A549 (cell line): ENCODE results near the gene PIK3R6. TPM values are rescaled to one million over a fixed set of nuclear protein-coding genes. Genes with fewer than 3 reads are reported as not detected.
A peak's percentile ranks its signal among the peaks of the same experiment; 100 is the strongest.

Source experiments
- ATAC-seq, 2 experiments: fragments of 200-7000 bp in 1 of 2; fragments of >200 bp in 1 of 2; cut with Nextera tagmentation in 1 of 2; cut with Tn5 transposase in 1 of 2; 3 replicates each; pipeline versions ENCODE4 v1.8.0 to v1.9.1; 2018 to 2020; ENCODE audit warnings: mild to moderate bottlenecking in 1 of 2, moderate library complexity in 1 of 2
- CTCF ChIA-PET: fragments of 300-600 bp; sonication (Branson Sonifier 250); formaldehyde crosslinking; extraction: SDS; loops from one replicate; lab custom pipeline; 2021; ENCODE audit warnings: antibody characterized with exemption, inconsistent platforms; lab: Yijun Ruan, JAX
- POLR2A ChIA-PET: fragments of 350-600 bp; formaldehyde crosslinking; extraction: SDS; loops from one replicate; lab custom pipeline; 2021; ENCODE audit warnings: antibody characterized with exemption, inconsistent platforms; lab: Yijun Ruan, JAX
- DNase-seq, 2 experiments: peaks; one replicate each; pipeline versions ENCODE4 v3.0.0 to v3.0.0-alpha.2; 2011 to 2016; ENCODE audit warnings: low read depth in 1 of 2, low spot score in 1 of 2
- FAIRE-seq: peaks from 2 replicates; lab custom pipeline; 2011; peaks lifted over from hg19 to GRCh38; lab: Jason Lieb, UNC
- H3K27ac ChIP-seq, 2 experiments: fragments of >200 bp; sonication (Bioruptor Twin); formaldehyde crosslinking; 3 replicates each; pipeline ENCODE4 v1.5.1; 2016 to 2017
- H3K4me1 ChIP-seq: fragments of >200 bp; sonication (Bioruptor Twin); formaldehyde crosslinking; 3 replicates; pipeline ENCODE4 v1.6.1; 2016
- H3K4me2 ChIP-seq: fragments of >200 bp; sonication (Bioruptor Twin); formaldehyde crosslinking; 3 replicates; pipeline ENCODE4 v1.6.1; 2016
- H3K4me3 ChIP-seq: fragments of >200 bp; sonication (Bioruptor Twin); formaldehyde crosslinking; 3 replicates; pipeline ENCODE4 v1.5.1; 2016
- H3K9me3 ChIP-seq: fragments of >200 bp; sonication (Bioruptor Twin); formaldehyde crosslinking; 3 replicates; pipeline ENCODE4 v1.6.1; 2016
- ATOH8 ChIP-seq: fragments of 250-450 bp; sonication (Bioruptor Pico); IDR thresholded peaks from 2 replicates; pipeline ENCODE4 v1.5.0; 2020; ENCODE audit warnings: low read depth, mild to moderate bottlenecking, moderate library complexity
- BCL3 ChIP-seq: fragments of >200 bp; sonication (Bioruptor Twin); formaldehyde crosslinking; IDR thresholded peaks from 3 replicates; pipeline ENCODE4 v1.6.1; 2016
- CBX2 ChIP-seq: fragments of 200-600 bp; sonication (generic); IDR thresholded peaks from 2 replicates; pipeline ENCODE4 v1.6.1; 2016; ENCODE audit warnings: low read depth, mild to moderate bottlenecking, borderline replicate concordance
- CBX8 ChIP-seq: fragments of 200-600 bp; sonication (generic); IDR thresholded peaks from 2 replicates; pipeline ENCODE4 v1.6.1; 2016
- CEBPB ChIP-seq, 2 experiments: fragments of >200 bp in 1 of 2; sonication (Bioruptor Twin) in 1 of 2; formaldehyde crosslinking in 1 of 2; IDR thresholded peaks; 2 replicates each; pipeline ENCODE4 v1.6.1; 2012 to 2016
- CHD2 ChIP-seq: fragments of 150-350 bp; IDR thresholded peaks from 2 replicates; pipeline ENCODE4 v1.6.1; 2014; ENCODE audit warnings: low read length; ENCODE audit not compliant: partially characterized antibody
- CTCF ChIP-seq: fragments of >200 bp; sonication (Bioruptor Twin); formaldehyde crosslinking; IDR thresholded peaks from 3 replicates; pipeline ENCODE4 v1.5.1; 2016
- EP300 ChIP-seq, 2 experiments: fragments of >200 bp; sonication (Bioruptor Twin); formaldehyde crosslinking; IDR thresholded peaks; 2 replicates in 1 of 2; 3 replicates in 1 of 2; pipeline ENCODE4 v1.6.1; 2016 to 2017
- FOSB ChIP-seq: fragments of 250-450 bp; sonication (Bioruptor Pico); IDR thresholded peaks from 2 replicates; pipeline ENCODE4 v1.5.0; 2020; ENCODE audit warnings: mild to moderate bottlenecking, moderate library complexity
- FOSL2 ChIP-seq, 2 experiments: fragments of 450-650 bp in 1 of 2; fragments of >200 bp in 1 of 2; sonication (Bioruptor Twin) in 1 of 2; formaldehyde crosslinking; IDR thresholded peaks; 2 replicates each; pipeline versions ENCODE4 v1.5.0 to v1.6.1; 2016 to 2020; ENCODE audit warnings: mild to moderate bottlenecking in 1 of 2, moderate library complexity in 1 of 2
- FOXS1 ChIP-seq: fragments of 250-450 bp; sonication (Bioruptor Pico); IDR thresholded peaks from 2 replicates; pipeline ENCODE4 v1.5.0; 2020; ENCODE audit warnings: mild to moderate bottlenecking, moderate library complexity
- HOXB13 ChIP-seq: fragments of 250-450 bp; sonication (Bioruptor Pico); IDR thresholded peaks from 2 replicates; pipeline ENCODE4 v1.5.0; 2020; ENCODE audit warnings: low read depth, mild to moderate bottlenecking, moderate library complexity
- JUN ChIP-seq, 2 experiments: fragments of >200 bp; sonication (Bioruptor Twin); formaldehyde crosslinking; IDR thresholded peaks; 2 replicates in 1 of 2; 3 replicates in 1 of 2; pipeline ENCODE4 v1.6.1; 2016 to 2017
- MAFK ChIP-seq: fragments of 450-650 bp; IDR thresholded peaks from 2 replicates; pipeline ENCODE4 v1.6.1; 2014; ENCODE audit not compliant: partially characterized antibody
- NPAS2 ChIP-seq: fragments of 250-450 bp; sonication (Bioruptor Pico); IDR thresholded peaks from 2 replicates; pipeline ENCODE4 v1.8.0; 2022; ENCODE audit warnings: mild to moderate bottlenecking, moderate library complexity, borderline replicate concordance
- NR3C1 ChIP-seq: fragments of >200 bp; sonication (Bioruptor Twin); formaldehyde crosslinking; IDR thresholded peaks from 3 replicates; pipeline ENCODE4 v1.6.1; 2017
- PHF8 ChIP-seq: fragments of 200-600 bp; sonication (generic); IDR thresholded peaks from 2 replicates; pipeline ENCODE4 v1.6.1; 2016; ENCODE audit warnings: low read depth, mild to moderate bottlenecking, antibody characterized with exemption, moderate library complexity, borderline replicate concordance
- RAD21 ChIP-seq, 2 experiments: fragments of >200 bp in 1 of 2; sonication (Bioruptor Twin) in 1 of 2; formaldehyde crosslinking in 1 of 2; IDR thresholded peaks in 1 of 2; conservative IDR thresholded peaks in 1 of 2; 2 replicates in 1 of 2; 3 replicates in 1 of 2; pipeline ENCODE4 v1.6.1; 2012 to 2018; ENCODE audit warnings: inconsistent platforms in 1 of 2
- RARB ChIP-seq: fragments of 250-450 bp; sonication (Bioruptor Pico); IDR thresholded peaks from 2 replicates; pipeline ENCODE4 v1.8.0; 2021; ENCODE audit warnings: mild to moderate bottlenecking, moderate library complexity
- RNF2 ChIP-seq: fragments of 200-600 bp; sonication (generic); IDR thresholded peaks from 2 replicates; pipeline ENCODE4 v1.6.1; 2016; ENCODE audit warnings: low read depth, mild to moderate bottlenecking, antibody characterized with exemption, moderate library complexity, borderline replicate concordance
- SMC3 ChIP-seq: fragments of >200 bp; sonication (Bioruptor Twin); formaldehyde crosslinking; IDR thresholded peaks from 3 replicates; pipeline ENCODE4 v1.6.1; 2018; ENCODE audit warnings: inconsistent platforms
- ZFP36 ChIP-seq: fragments of 450-650 bp; IDR thresholded peaks from 2 replicates; pipeline ENCODE4 v1.6.1; 2014; ENCODE audit warnings: borderline replicate concordance; ENCODE audit not compliant: partially characterized antibody
- WGBS: methylation state at CpG from one replicate; pipeline ENCODE4 v1.1.6; 2017; ENCODE audit errors: missing lambda C conversion rate; 5-methylcytosine and 5-hydroxymethylcytosine counted together
- polyA plus RNA-seq, 4 experiments: library from polyadenylated mRNA; depleted of rRNA in 3 of 4; stranded (reverse); fragments of >200 nt; fragmentation: RNase III in 1 of 4; extraction: RNeasy Plus Mini Kit Qiagen cat#74134 plus additional on column Dnase treatment in 1 of 4; gene quantifications; 2 replicates in 3 of 4; 3 replicates in 1 of 4; pipeline ENCODE4 v1.2.3, GENCODE V29; 2011 to 2017
- TF ChIP-seq, protein P1 (sequence below): fragments of >200 bp; sonication (Bioruptor Twin); formaldehyde crosslinking; IDR thresholded peaks from 2 replicates; pipeline ENCODE4 v1.6.1; 2016

PIK3R6 gene
- polyA plus RNA-seq, 2 of the 4 experiments (the other 2 are of a cell fraction): not detected

- H3K4me3 ChIP-seq: no peak overlapping the region
- H3K4me2 ChIP-seq: peak overlapping the region; percentile 41; the same call in 1 of the 3 replicates
- ChIA-PET POLR2A (interaction anchor here (0.7 kb wide), 1 partner anchor 634 kb away, joined by 4 read pairs; no protein-coding TSS in a partner anchor), CTCF (interaction anchor here (0.6 to 10.8 kb wide), 51 partner anchors 9 to 667 kb away, joined by 3 to 158 read pairs (median 4); partner anchors contain the start of gene MFSD6L)
- 59% methylated on average over 38 of the region's 39 CpGs for WGBS
- 0 out of 6 replicates have a peak overlapping the region, but pooled peaks of 1 of the 2 experiments have one; percentile 11 for H3K27ac ChIP-seq
- ATAC-seq (peak; percentile 85 to 96), FAIRE-seq (peak; percentile 61), DNase-seq (peak; percentile 69 to 84)
- no peaks in the 10 kb centered on the region for H3K9me3 ChIP-seq
- TF ChIP-seq RAD21 (conservative IDR thresholded peaks at IDR 0.05 in 1 of 2, IDR thresholded peaks at IDR 0.05 in 1 of 2) (peak; percentile 72 to 75), CTCF (peak; percentile 65; the same call in 2 of the 3 replicates), JUN (IDR thresholded peaks at IDR 0.05) (no peak), SMC3 (peak; percentile 61)
- H3K4me1 ChIP-seq: 0 out of 3 replicates have a peak, but pooled peaks cover 3% of the 10 kb centered on the region
These were observed 20.6 kb upstream of the PIK3R6 start for GRCh38 chr17:8887834-8888703.

DNA sequence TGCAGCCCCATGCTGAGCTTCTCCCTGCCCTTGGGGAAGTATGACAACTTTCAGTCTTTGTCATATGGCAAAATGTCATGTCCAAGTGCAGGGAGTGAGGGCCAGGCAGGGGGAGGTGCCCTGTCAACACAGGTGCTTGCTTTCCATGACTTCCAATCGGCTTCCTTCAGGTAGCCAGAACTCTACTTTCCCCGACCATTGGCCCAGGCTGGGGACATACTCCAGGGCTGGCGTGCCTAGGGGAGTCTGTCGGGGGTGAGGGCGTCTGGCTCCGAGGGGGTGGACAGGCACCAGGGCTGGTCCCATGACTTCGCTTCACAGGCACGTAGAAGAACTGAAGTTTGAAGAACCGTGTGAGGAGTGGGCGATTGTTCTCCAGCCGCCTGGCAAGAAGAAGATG, 19.8 kb upstream of the PIK3R6 start:
- H3K9me3 ChIP-seq: no peaks in the 10 kb centered on the region
- no peak overlapping the region for H3K27ac ChIP-seq
- ChIA-PET POLR2A (no interaction called here), CTCF (interaction anchor here (0.6 to 10.8 kb wide), 6 partner anchors 8 to 1782 kb away, joined by 3 to 158 read pairs (median 10); no protein-coding TSS in a partner anchor)
- no peak overlapping the region for H3K4me2 ChIP-seq
- FAIRE-seq (no peak), DNase-seq (no peak), ATAC-seq (no peak)
- 81% methylated on average over 11 of the region's 11 CpGs for WGBS
- TF ChIP-seq FOXS1 (CRISPR knock-in tag) (no peak), BCL3 (no peak), CEBPB (IDR thresholded peaks at IDR 0.05) (no peak), NR3C1 (no peak), EP300 (IDR thresholded peaks at IDR 0.05) (no peak), RNF2 (no peak), FOSL2 (IDR thresholded peaks at IDR 0.05) (no peak), FOSL2 (CRISPR knock-in tag; IDR thresholded peaks at IDR 0.05) (no peak), CBX2 (no peak), PHF8 (no peak), CHD2 (no peak)
- TF ChIP-seq, protein P1, sequence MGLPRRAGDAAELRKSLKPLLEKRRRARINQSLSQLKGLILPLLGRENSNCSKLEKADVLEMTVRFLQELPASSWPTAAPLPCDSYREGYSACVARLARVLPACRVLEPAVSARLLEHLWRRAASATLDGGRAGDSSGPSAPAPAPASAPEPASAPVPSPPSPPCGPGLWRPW: no peak
- no peak overlapping the region for H3K4me3 ChIP-seq
- H3K4me1 ChIP-seq: 0 out of 3 replicates have a peak, but pooled peaks cover 3% of the 10 kb centered on the region

- no peak for FAIRE-seq
- POLR2A ChIA-PET: no interaction called here
- Histone ChIP-seq H3K9me3 (no peaks in the 10 kb centered on the region), H3K4me2 (no peak overlapping the region), H3K4me3 (no peak overlapping the region), H3K4me1 (0 out of 3 replicates have a peak, but pooled peaks cover 3% of the 10 kb centered on the region), H3K27ac (no peak overlapping the region)
- no peak for DNase-seq
- ATAC-seq: no peak
- CTCF ChIA-PET: interaction anchor here (1.8 to 10.8 kb wide), 2 partner anchors 9 to 110 kb away, joined by 16 to 158 read pairs; no protein-coding TSS in a partner anchor
- 93% methylated on average over 15 of the region's 23 CpGs for WGBS
- no peak for TF ChIP-seq ZFP36
- TF ChIP-seq ATOH8 (CRISPR knock-in tag): no peak
- TF ChIP-seq HOXB13 (CRISPR knock-in tag): no peak
- no peak for TF ChIP-seq MAFK
- TF ChIP-seq FOSB (CRISPR knock-in tag): no peak
- no peak for TF ChIP-seq BCL3
- TF ChIP-seq NPAS2 (CRISPR knock-in tag): no peak
- TF ChIP-seq, protein P1: no peak
- TF ChIP-seq RARB (CRISPR knock-in tag): no peak
- no peak for TF ChIP-seq CBX8
These were observed 18.7 kb upstream of the PIK3R6 start for GRCh38 chr17:8885967-8886684.
